ENCODE results near the gene PTTG1IP.
"Not testable (repeated sequence)": the region's sequence is repeated elsewhere in the genome, so short reads cannot be mapped to it uniquely, and the experiment has no call there.

The PTTG1IP gene, protein sequence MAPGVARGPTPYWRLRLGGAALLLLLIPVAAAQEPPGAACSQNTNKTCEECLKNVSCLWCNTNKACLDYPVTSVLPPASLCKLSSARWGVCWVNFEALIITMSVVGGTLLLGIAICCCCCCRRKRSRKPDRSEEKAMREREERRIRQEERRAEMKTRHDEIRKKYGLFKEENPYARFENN

DNA sequence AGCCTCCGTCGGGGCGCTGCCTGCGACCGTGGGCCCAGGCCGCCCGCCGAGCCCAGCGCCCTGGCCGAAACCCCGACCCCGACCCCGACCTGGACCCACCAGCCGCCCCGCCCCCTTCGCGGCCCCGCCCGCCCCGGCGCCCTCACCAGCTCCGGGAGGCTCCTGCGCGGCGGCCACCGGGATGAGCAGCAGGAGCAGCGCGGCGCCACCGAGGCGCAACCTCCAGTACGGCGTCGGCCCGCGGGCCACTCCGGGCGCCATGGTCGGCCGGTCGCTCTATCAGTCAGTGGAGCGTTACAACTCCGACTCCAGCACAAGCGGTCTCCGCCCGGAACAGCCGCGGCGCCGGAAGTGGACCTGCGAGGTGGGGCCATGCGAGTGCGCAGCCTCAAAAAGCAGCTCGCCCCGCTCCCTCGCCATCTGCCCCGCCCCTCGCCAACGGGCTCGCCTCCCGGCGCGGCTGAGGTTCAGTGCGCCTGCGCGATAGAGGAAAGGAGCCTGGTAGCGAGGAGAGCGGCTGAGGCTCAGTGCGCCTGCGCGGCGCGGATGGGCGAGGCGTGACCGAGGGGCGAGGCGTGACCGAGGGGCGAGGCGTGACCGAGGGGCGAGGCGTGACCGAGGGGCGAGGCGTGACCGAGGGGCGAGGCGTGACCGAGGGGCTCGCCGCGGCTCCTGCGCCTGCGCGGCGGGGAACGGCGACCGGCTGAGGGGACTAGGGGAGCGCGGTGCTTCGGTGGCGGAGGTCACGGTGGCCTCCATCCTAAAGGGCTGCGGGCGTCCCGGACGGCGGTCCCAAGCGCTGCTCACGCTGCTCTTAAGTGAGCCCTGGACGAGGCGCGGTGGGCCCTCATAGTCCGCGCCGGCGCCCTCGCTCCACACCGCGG is at the start of gene PTTG1IP:
Gene PTTG1IP (minus strand): TSS at position 335 of the 884 bp plus-strand sequence. CDS start 74 bp downstream, at position 261.
- peak; percentile 97 for DNase-seq
- in situ Hi-C loops (cut with MboI; ENCODE audit: low pct_unique_long_range_greater_than_20kb, low sequenced_read_pairs): no loop called here

- in situ Hi-C loops (cut with MboI; ENCODE audit: low pct_unique_long_range_greater_than_20kb, low sequenced_read_pairs): no loop called here
Measured at GRCh38 chr21:44921928-44922327, 48.4 kb upstream of the PTTG1IP start.

GRCh38 chr21:44920694-44921604 is 47.5 kb upstream of the PTTG1IP start, which contains the start of gene ITGB2:
TSS of gene ITGB2 (minus strand) at chr21:44920899. CDS start at chr21:44910782, 10,117 bp downstream.
- peak; percentile 90 for DNase-seq

More at GRCh38 chr21:44921928-44922327, 48.4 kb upstream of the PTTG1IP start:
- no peak for DNase-seq

DNA sequence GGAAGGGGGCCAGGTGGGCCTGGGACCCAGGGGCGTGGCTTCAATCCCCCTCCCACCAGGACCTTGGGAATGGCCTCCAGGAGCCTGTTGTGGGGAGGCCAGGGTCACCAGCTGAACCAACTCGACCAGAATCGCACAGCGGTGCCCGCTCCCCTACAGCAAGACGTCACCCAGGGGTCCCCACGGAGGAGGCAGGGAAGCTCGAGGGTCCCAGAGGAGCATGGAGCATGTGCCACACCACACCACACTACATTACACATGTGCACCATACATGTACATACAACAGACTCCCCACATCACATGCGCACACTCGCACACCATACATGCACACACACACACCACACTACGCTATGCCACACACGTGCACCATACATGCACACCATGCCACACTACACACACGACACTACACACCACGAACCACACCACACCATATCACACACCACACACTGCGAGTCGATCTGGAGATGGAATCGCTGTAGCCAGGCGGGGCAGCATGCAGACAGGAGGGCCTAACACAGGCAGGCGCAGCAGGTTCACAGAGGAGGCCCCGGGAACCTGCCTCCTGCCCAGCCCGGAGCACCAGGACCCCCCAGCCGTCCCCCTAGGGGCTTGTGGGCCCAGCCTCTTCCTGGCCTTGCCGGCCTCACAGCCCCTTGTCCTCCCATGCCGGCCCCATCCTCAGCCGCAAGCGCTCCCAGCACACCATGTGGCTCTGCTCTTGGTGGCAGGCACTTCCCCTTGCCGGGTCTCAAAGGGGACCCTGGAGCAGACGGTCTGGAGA is 46.6 kb upstream of the PTTG1IP start:
- in situ Hi-C loops (cut with MboI; ENCODE audit: low pct_unique_long_range_greater_than_20kb, low sequenced_read_pairs): no loop called here
- no peak for DNase-seq

More at GRCh38 chr21:44920694-44921604, 47.5 kb upstream of the PTTG1IP start, which contains the start of gene ITGB2:
- in situ Hi-C loops (cut with MboI; ENCODE audit: low pct_unique_long_range_greater_than_20kb, low sequenced_read_pairs): no loop called here

DNA sequence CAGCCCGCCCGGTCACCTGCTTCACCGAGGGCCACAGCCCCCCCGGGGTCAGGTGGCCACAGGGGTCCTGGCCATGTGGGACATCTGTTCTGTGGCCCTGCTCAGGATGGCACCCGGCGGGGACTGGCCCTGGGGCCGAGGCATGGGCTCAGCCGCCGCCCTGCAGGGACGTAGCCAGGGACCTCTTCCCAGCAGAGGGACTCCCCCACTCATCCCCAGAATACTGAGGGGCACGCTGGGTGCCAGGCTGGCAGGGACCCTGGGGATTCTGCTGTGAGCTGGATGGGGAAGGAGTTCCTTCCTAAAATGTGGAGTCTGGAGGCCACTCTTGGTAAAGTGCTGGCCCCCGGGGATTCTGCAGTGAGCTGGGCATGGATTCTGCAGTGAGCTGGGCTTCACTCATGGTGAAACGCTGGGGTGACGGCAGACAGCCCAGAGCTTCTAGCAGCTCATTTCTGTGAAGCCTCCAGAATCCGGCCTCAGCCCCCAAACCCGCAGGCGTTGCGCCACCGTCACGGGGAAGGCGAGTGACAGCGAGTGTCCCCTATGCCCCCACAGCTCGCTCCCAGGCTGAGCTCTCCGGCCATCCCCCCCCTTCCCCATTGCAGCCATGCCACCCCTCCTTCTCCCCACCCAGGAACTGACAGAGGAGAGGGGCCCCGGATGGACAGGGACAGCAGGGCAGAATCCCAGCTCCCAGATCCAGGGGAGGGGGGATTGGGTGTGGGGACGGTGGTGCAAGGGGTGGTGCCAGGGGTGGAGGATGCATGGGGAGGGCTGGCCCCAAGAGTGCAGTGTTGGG is 45.8 kb upstream of the PTTG1IP start:
- DNase-seq: no peak
- in situ Hi-C loops (cut with MboI; ENCODE audit: low pct_unique_long_range_greater_than_20kb, low sequenced_read_pairs): no loop called here

DNA sequence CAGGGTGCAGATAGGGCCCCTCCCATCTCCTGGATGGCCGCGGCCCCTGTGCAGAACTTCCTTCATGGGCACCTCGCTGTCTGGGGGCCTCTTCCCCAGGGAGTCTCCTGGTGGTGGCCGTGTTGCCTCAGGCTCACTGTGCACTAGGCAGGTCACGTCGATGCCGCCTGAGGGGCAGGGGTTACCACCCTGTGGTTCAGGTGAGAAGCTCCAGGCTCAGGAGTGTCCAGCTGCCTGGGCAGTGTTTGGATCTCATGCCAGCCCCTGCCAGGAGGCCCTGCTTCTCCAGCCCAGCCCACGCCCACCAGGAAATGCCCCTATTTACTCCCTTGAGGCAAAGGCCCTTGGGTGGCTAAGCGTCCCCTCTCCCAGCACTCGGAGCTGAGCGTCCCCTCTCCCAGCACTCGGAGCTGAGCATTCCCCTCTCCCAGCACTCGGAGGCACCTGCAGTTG is 45.1 kb upstream of the PTTG1IP start:
- in situ Hi-C loops (cut with MboI; ENCODE audit: low pct_unique_long_range_greater_than_20kb, low sequenced_read_pairs): no loop called here
- DNase-seq: no peak

GRCh38 chr21:44918107-44918470 is 44.6 kb upstream of the PTTG1IP start:
- DNase-seq: no peak
- in situ Hi-C loops (cut with MboI; ENCODE audit: low pct_unique_long_range_greater_than_20kb, low sequenced_read_pairs): no loop called here

DNA sequence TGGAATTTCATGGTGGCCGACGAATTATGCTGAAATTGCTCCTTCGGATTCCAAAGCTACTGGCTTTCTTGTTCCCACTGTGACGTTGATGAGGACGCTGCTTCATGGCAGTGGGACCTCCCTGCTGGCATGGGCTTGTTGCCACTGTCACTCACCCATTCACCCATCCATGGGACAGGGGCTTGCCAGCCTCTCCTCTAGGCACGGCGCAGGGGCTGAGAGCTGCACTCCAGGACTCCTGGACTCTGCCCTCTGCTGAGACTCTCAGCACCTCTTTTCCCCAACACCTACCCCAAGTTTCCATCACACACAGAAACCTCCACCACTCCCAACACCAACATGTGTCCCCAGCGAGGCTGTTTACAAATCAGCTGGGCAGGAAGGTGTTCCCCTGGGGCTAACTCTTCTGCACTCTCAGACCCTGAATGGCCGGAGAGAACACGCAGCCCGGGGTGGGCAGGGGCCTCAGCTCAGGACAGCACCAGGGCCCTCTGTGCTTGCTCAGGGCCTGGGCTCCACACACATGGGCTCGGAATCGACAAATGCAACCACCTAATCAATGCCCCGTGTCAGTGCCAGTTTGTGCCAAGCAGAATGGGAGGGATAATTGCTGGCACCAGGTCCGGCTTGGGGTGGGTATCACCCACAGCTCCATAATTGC is 44.1 kb upstream of the PTTG1IP start:
- in situ Hi-C loops (cut with MboI; ENCODE audit: low pct_unique_long_range_greater_than_20kb, low sequenced_read_pairs): no loop called here
- DNase-seq: no peak

GRCh38 chr21:44916965-44917364 is 43.5 kb upstream of the PTTG1IP start:
- in situ Hi-C loops (cut with MboI; ENCODE audit: low pct_unique_long_range_greater_than_20kb, low sequenced_read_pairs): no loop called here
- DNase-seq: no peak

DNA sequence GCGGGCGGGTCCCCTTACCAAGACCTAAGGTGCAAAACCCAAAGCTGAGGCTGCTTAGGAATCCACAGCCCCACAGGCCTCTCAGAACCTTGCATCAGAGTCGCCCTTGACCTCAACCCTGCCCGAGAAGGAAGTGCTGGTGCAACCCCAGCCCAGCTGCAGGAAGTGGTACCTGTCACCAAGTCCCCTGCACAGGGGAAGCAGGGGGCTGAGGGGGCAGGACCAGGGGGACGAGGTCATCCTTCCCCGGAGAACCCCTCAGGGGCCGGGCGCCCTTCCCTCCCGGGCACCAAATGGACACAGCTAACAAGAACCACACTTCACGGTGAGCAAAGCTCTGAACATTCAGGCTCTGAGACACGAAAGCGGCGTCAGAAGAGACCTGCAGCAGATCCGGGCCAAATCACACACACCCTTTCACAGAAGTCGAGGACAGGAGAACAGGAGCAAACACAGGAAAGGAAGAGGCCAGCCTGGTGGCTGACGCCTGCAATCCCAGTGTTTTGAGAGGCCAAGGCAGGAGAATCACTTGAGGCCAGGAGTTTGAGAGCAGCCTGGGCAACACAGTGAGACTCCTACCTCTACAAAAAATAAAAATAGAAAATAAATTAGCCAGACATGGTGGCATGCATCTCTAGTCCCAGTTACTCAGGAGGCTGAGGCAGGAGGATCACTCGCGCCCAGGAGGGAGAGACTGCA is 40.8 kb upstream of the PTTG1IP start:
- peak; percentile 43 for DNase-seq
- in situ Hi-C loops (cut with MboI; ENCODE audit: low pct_unique_long_range_greater_than_20kb, low sequenced_read_pairs): no loop called here

DNA sequence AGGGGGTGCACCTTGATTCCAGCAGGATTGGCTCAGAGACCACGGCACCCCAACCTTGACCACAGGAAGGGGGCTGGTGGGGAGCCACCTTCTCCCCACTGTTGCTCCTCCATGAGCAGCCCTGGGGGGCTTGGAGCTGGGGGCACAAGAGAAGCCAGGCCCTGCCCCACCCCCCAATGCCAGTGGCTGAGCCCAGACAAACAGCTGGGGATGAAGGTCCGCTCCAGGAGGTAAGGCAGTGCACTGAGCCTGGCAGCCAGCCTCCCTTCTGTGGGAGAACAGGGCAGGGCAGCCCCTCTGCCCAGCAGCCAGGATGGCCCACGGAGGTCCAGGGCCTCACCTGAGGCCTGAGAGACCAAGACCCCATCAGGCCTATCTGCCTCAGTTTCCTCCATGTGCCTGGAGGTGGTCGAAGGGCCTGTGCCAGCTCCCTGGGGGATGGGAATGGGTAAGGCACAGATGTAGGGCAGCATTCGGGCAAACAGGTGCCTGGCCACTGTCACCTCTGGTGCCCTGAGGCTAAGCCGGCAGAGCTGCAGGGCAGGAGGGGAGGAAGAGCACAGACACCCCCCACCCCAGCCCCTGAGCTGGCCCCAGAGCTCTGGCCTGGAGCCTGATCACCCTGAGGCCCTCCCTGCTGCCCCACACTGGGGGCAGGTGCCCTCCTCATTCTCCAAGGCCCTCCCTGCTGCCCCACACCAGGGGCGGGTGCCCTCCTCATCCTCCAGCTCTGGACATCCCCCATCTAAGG is 40.1 kb upstream of the PTTG1IP start:
- in situ Hi-C loops (cut with MboI; ENCODE audit: low pct_unique_long_range_greater_than_20kb, low sequenced_read_pairs): no loop called here
- DNase-seq: no peak

DNA sequence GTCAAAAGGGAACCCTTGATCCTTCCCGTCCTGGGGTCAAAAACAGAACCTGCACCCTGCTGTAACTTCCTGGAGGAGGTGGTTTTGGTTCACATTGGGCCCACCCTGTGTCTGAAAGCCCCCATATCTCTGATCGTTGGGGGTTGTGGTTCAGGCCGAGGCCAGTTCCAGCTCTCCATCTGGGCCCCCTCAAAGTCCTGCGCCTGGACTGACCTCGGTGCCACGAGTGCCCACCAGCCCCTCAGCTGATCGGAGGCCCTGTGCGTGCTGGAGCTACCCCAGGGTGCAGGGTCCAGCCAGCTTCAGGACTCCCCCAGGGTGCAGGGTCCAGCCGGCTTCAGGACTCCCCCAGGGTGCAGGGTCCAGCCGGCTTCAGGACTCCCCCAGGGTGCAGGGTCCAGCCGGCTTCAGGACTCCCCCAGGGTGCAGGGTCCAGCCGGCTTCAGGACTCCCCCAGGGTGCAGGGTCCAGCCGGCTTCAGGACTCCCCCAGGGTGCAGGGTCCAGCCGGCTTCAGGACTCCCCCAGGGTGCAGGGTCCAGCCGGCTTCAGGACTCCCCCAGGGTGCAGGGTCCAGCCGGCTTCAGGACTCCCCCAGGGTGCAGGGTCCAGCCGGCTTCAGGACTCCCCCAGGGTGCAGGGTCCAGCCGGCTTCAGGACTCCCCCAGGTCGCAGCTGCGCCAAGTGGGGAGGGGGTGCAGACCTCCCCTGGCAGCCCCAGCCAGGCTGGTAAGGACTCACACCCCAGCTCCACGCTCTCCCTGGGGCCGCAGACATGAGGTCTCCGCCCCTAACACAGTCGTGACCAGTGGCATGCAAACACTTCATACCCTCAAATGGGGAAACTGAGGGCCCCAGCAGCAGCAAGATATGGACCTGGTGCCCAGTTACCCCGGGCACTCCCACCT is 39.3 kb upstream of the PTTG1IP start:
- in situ Hi-C loops (cut with MboI; ENCODE audit: low pct_unique_long_range_greater_than_20kb, low sequenced_read_pairs); DNase-seq: not testable (repeated sequence)

- in situ Hi-C loops (cut with MboI; ENCODE audit: low pct_unique_long_range_greater_than_20kb, low sequenced_read_pairs): no loop called here
- no peak for DNase-seq
Measured at GRCh38 chr21:44912158-44912473, 38.6 kb upstream of the PTTG1IP start.

DNA sequence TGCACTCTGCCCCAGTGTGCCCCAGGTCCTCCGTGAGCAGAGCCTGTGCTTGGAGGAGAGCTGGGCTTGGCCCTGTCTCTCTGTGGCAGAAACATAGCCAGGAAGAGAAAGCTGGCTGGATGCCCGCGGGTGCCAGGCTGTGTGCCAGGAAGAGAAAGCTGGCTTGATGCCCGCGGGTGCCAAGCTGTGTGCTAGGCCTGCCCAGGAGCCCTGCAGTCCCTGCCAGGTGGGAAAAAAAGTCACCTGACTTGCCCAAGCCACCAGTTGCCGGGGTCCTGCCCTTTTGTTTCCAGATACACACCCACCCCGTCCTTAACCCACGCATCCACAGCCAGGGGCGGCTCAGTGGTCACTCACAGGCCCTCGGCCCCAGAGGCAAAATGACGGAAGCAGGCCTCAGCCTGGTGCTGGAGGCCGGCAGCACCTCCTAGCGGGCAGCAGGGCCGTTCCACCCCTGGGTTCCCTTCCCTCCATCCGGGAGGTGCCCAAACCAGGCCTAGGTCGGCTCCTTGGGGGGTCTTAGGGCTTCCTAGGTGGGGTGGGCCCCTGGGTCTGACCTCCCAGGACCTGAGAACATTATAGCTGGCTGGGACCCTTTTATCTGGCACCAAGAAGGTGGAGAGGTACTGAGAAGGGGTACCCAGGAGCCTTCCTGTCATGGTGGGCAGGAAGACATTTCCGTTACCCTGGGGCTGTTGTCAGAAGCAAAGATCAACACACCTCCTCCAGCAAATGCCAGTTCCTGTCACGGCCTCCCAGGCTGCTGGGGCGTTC is 38.1 kb upstream of the PTTG1IP start:
- in situ Hi-C loops (cut with MboI; ENCODE audit: low pct_unique_long_range_greater_than_20kb, low sequenced_read_pairs): no loop called here
- DNase-seq: no peak

GRCh38 chr21:44911068-44911383 is 37.5 kb upstream of the PTTG1IP start:
- in situ Hi-C loops (cut with MboI; ENCODE audit: low pct_unique_long_range_greater_than_20kb, low sequenced_read_pairs): no loop called here
- no peak for DNase-seq

Measured in KBM-7 (cell line).